Kidney glomerular epithelial cell (primary cell): ENCODE results near the gene IP6K3.

Source experiments
- DNase-seq: peaks from one replicate; lab custom pipeline; 2025; lab: John Stamatoyannopoulos, UW

The IP6K3 gene

GRCh38 chr6:33723371-33724085 is 23.2 kb downstream of the IP6K3 start:
- no peak for DNase-seq

- DNase-seq, result no peak
Measured at GRCh38 chr6:33722103-33722623, 24.5 kb downstream of the IP6K3 start.

GRCh38 chr6:33721508-33721907 is 25.2 kb downstream of the IP6K3 start:
- no peak for DNase-seq

- no peak for DNase-seq
Measured at GRCh38 chr6:33720998-33721397, 25.7 kb downstream of the IP6K3 start.

GRCh38 chr6:33719326-33719987 is 27.2 kb downstream of the IP6K3 start:
- no peak for DNase-seq

- no peak for DNase-seq
Measured at GRCh38 chr6:33718713-33719112, 28.0 kb downstream of the IP6K3 start.

- no peak for DNase-seq
Measured at GRCh38 chr6:33717934-33718455, 28.7 kb downstream of the IP6K3 start.

GRCh38 chr6:33716890-33717632 is 29.6 kb downstream of the IP6K3 start:
- no peak for DNase-seq

- no peak for DNase-seq
Measured at GRCh38 chr6:33716379-33716778, 30.3 kb downstream of the IP6K3 start.

GRCh38 chr6:33714385-33715040 is 32.2 kb downstream of the IP6K3 start:
- DNase-seq, result no peak

- no peak for DNase-seq
Measured at GRCh38 chr6:33713786-33714185, 32.9 kb downstream of the IP6K3 start.

- no peak for DNase-seq
Measured at GRCh38 chr6:33712914-33713313, 33.8 kb downstream of the IP6K3 start.

- peak; percentile 94 for DNase-seq
Measured at GRCh38 chr6:33711140-33712129, 35.3 kb downstream of the IP6K3 start, which contains the start of gene UQCC2. TSS of gene UQCC2 (minus strand) at chr6:33711700. CDS start at chr6:33711686, 14 bp downstream.

GRCh38 chr6:33710296-33711121 is 36.2 kb downstream of the IP6K3 start:
- no peak for DNase-seq

GRCh38 chr6:33709605-33710295 is 37.0 kb downstream of the IP6K3 start:
- DNase-seq, result no peak

- no peak for DNase-seq
Measured at GRCh38 chr6:33708516-33709204, 38.0 kb downstream of the IP6K3 start.

- DNase-seq, result no peak
Measured at GRCh38 chr6:33707771-33708170, 38.9 kb downstream of the IP6K3 start.

- no peak for DNase-seq
Measured at GRCh38 chr6:33705955-33706725, 40.6 kb downstream of the IP6K3 start.
